Left lung (tissue), 10 donors: ENCODE data around the gene ZC3H8. TPM values are rescaled to one million over a fixed set of nuclear protein-coding genes. Genes with fewer than 3 reads are reported as not detected.
"Not testable (repeated sequence)": the region's sequence is repeated elsewhere in the genome, so short reads cannot be mapped to it uniquely, and the experiment has no call there.

Experiments
- ATAC-seq: fragments of 200-7000 bp; cut with Tn5 transposase; one replicate; pipeline ENCODE4 v1.9.1; 2020; ENCODE audit warnings: moderate library complexity
- DNase-seq, 4 donors: peaks; one replicate each; pipeline ENCODE4 v3.0.0-alpha.2; 2013 to 2020
- H3K27ac ChIP-seq, 2 donors: fragments of 200-600 bp; sonication (generic) in 1 of 2; one replicate each; pipeline versions ENCODE4 v1.5.0 to v1.8.0; 2020 to 2021
- H3K27me3 ChIP-seq, 2 donors: fragments of 200-600 bp; sonication (generic) in 1 of 2; one replicate each; pipeline versions ENCODE4 v1.5.0 to v1.8.0; 2020 to 2021
- H3K36me3 ChIP-seq, 2 donors: fragments of 200-600 bp; sonication (generic) in 1 of 2; one replicate each; pipeline versions ENCODE4 v1.5.0 to v1.8.0; 2020 to 2021
- H3K4me1 ChIP-seq, 2 donors: fragments of 200-600 bp; one replicate each; pipeline ENCODE4 v1.8.0; 2021
- H3K4me3 ChIP-seq, 2 donors: fragments of 200-600 bp; sonication (generic) in 1 of 2; one replicate each; pipeline versions ENCODE4 v1.5.0 to v1.8.0; 2020 to 2021; ENCODE audit warnings: mild to moderate bottlenecking in 1 of 2
- H3K9me3 ChIP-seq, 2 donors: fragments of 200-600 bp; sonication (generic) in 1 of 2; one replicate each; pipeline versions ENCODE4 v1.5.0 to v1.8.0; 2020 to 2021
- CTCF ChIP-seq, 2 donors: fragments of 200-600 bp; sonication (generic) in 1 of 2; IDR thresholded peaks; one replicate each; pipeline versions ENCODE4 v1.5.0 to v1.8.0; 2021; ENCODE audit warnings: antibody characterized with exemption in 2 of 2
- intact Hi-C, 2 donors: fragments of 100-400 bp; cut with DNase I; formaldehyde crosslinking; loops; one replicate each; pipeline versions ENCODE4 v1.11.2 to v1.14.2; 2022
- polyA plus RNA-seq, 6 donors: library from polyadenylated mRNA; unstranded; fragments of 120-200 nt; gene quantifications; one replicate each; pipeline ENCODE4 v1.2.1, GENCODE V29; 2013; ENCODE audit not compliant: insufficient read length in 6 of 6
- total RNA-seq, 2 donors: library from RNA; stranded (reverse); fragmentation: NEBNext Ultra II Directional; extraction: Animal tissue kit (Norgen Biotek cat#: 25700); gene quantifications; one replicate each; pipeline ENCODE4 v1.2.1, GENCODE V29; 2021
- donor health status: DM: no; HTN: yes; CAD: no.
- donor health status: DM: no; HTN: no; CAD: no.

The ZC3H8 gene
- total and polyA plus RNA-seq, 8 donors, result 4.5 to 29.4 (median 21.4) TPM

DNA sequence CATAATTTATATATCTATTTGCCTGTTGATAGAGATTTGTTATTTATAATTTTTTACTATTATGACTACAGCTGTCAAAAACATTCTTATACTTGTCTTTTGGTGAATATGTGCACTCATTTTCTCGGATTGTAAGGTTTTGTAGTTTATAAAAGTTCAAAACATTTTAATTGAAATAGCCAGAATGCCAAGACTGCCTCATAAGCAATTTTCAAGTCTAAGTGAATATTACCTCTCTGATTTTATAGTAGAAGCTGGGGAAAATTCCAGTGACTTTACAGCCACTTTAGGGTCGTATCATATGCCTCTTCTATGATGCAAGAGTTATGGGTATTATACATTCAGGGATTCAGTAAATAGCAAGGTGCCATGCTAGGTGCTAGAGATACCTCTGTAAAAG is 41.6 kb upstream of the ZC3H8 start:
- no peak overlapping the region for H3K27ac ChIP-seq
- H3K4me1 ChIP-seq, result no peaks in the 10 kb centered on the region
- ATAC-seq (no peak), DNase-seq (no peak)
- no peak overlapping the region for H3K4me3 ChIP-seq
- no peak for TF ChIP-seq CTCF (IDR thresholded peaks at IDR 0.05)
- no peaks in the 10 kb centered on the region for H3K36me3 ChIP-seq
- intact Hi-C loops, result no loop called here
- H3K27me3 ChIP-seq, result no peaks in the 10 kb centered on the region
- no peaks in the 10 kb centered on the region for H3K9me3 ChIP-seq

GRCh38 chr2:112295407-112296078 is 40.7 kb upstream of the ZC3H8 start:
- no peaks in the 10 kb centered on the region for H3K27me3 ChIP-seq
- no peak overlapping the region for H3K27ac ChIP-seq
- H3K9me3 ChIP-seq, result no peaks in the 10 kb centered on the region
- TF ChIP-seq CTCF (IDR thresholded peaks at IDR 0.05), result no peak
- ATAC-seq (no peak), DNase-seq (no peak)
- no peaks in the 10 kb centered on the region for H3K4me1 ChIP-seq
- no peaks in the 10 kb centered on the region for H3K36me3 ChIP-seq
- intact Hi-C loops, result no loop called here
- no peak overlapping the region for H3K4me3 ChIP-seq

- Histone ChIP-seq H3K4me1 (no peaks in the 10 kb centered on the region), H3K27me3 (no peaks in the 10 kb centered on the region), H3K9me3 (no peaks in the 10 kb centered on the region), H3K4me3 (no peak overlapping the region), H3K27ac (no peak overlapping the region), H3K36me3 (no peaks in the 10 kb centered on the region)
- intact Hi-C loops, result no loop called here
- no peak for TF ChIP-seq CTCF (IDR thresholded peaks at IDR 0.05)
- no peak for ATAC-seq
- no peak for DNase-seq
Measured at GRCh38 chr2:112293636-112294401, 39.0 kb upstream of the ZC3H8 start.

- H3K36me3 ChIP-seq, result no peaks in the 10 kb centered on the region
- no peaks in the 10 kb centered on the region for H3K27me3 ChIP-seq
- intact Hi-C loops, result no loop called here
- H3K9me3 ChIP-seq, result no peaks in the 10 kb centered on the region
- ATAC-seq (no peak), DNase-seq (no peak)
- no peak for TF ChIP-seq CTCF (IDR thresholded peaks at IDR 0.05)
- no peak overlapping the region for H3K27ac ChIP-seq
- H3K4me3 ChIP-seq, result no peak overlapping the region
- H3K4me1 ChIP-seq, result no peaks in the 10 kb centered on the region
Measured at GRCh38 chr2:112290648-112291047, 35.8 kb upstream of the ZC3H8 start.

DNA sequence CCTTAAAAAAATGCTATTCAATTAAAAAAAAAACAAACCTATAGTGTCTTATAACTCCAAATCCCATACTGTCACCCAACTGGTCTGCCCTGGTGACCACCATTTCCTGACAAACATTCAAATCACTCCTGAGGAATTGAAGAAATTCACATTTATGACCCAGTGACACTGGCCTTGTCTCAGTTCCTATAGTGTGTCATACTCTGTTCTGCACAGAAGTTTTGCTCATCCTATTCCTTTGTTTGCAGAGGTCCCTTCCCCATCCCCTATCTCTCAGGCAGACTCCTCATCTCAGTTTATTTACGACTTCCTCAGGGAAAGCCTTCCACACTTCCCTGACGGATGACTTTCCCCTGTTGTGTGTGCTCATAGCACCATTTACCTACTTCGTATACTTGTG is 35.2 kb upstream of the ZC3H8 start:
- intact Hi-C loops, result no loop called here
- DNase-seq (no peak), ATAC-seq (no peak)
- H3K27me3 ChIP-seq, result no peaks in the 10 kb centered on the region
- no peaks in the 10 kb centered on the region for H3K36me3 ChIP-seq
- no peak overlapping the region for H3K27ac ChIP-seq
- H3K4me3 ChIP-seq, result no peak overlapping the region
- no peaks in the 10 kb centered on the region for H3K9me3 ChIP-seq
- H3K4me1 ChIP-seq, result no peaks in the 10 kb centered on the region
- TF ChIP-seq CTCF (IDR thresholded peaks at IDR 0.05), result no peak

- intact Hi-C loops, DNase-seq, H3K4me1 ChIP-seq, H3K9me3 ChIP-seq, H3K27me3 ChIP-seq, H3K4me3 ChIP-seq, H3K36me3 ChIP-seq, H3K27ac ChIP-seq, ATAC-seq: not testable (repeated sequence)
Measured at GRCh38 chr2:112283535-112283934, 28.7 kb upstream of the ZC3H8 start.

DNA sequence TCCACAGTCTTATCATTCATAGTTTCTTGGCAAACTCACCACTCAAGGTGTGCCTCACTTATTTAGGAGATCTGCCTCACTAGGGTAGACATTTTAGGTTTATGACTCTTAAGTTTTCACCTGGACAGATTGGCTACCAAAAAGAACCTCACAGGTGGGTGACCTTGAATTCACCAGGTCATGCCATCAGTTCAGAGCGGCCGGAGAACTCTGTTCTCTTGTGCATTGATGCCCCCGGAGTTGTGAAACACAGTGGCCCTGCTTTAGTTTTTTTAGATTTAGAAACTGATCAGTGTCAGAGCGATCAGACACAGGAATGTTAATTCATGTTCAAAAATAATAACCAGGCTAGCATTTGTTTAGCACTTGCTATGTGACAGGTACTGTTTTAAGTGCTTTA is 27.2 kb upstream of the ZC3H8 start:
- H3K27me3 ChIP-seq, DNase-seq: not testable (repeated sequence)

More for the DNA sequence above, 27.2 kb upstream of the ZC3H8 start:
- intact Hi-C loops, ATAC-seq, H3K36me3 ChIP-seq, H3K4me1 ChIP-seq, H3K4me3 ChIP-seq, H3K27ac ChIP-seq, H3K9me3 ChIP-seq: not testable (repeated sequence)
